Neural progenitor cell (in vitro differentiated cells): Measurements from ENCODE around the gene HGD. TPM values are rescaled to one million over a fixed set of nuclear protein-coding genes. Genes with fewer than 3 reads are reported as not detected.
A peak's percentile ranks its signal among the peaks of the same experiment; 100 is the strongest.
"Not testable (repeated sequence)": the region's sequence is repeated elsewhere in the genome, so short reads cannot be mapped to it uniquely, and the experiment has no call there.

Experiments used
- DNase-seq: peaks from one replicate; pipeline ENCODE4 v3.0.0-alpha.2; 2016; ENCODE audit warnings: low spot score
- H2AFZ ChIP-seq: fragments of 200-600 bp; sonication (generic); replicated peaks from 2 replicates; pipeline ENCODE4 v1.6.1; 2016; ENCODE audit warnings: antibody characterized with exemption
- H3F3A ChIP-seq: fragments of 200-600 bp; sonication (generic); 2 replicates; pipeline ENCODE4 v1.6.1; 2016; ENCODE audit warnings: antibody characterized with exemption, low read depth
- H3K27ac ChIP-seq: fragments of 200-600 bp; sonication (generic); 2 replicates; pipeline ENCODE4 v1.5.1; 2016; ENCODE audit warnings: mild to moderate bottlenecking
- H3K27me3 ChIP-seq: fragments of 200-600 bp; sonication (generic); 2 replicates; pipeline ENCODE4 v1.6.1; 2016; ENCODE audit warnings: mild to moderate bottlenecking, moderate library complexity
- H3K36me3 ChIP-seq: fragments of 200-600 bp; sonication (generic); 2 replicates; pipeline ENCODE4 v1.5.1; 2016
- H3K4me1 ChIP-seq: fragments of 200-600 bp; sonication (generic); 2 replicates; pipeline ENCODE4 v1.6.1; 2016; ENCODE audit warnings: mixed run types
- H3K4me2 ChIP-seq: fragments of 200-600 bp; sonication (generic); 2 replicates; pipeline ENCODE4 v1.6.1; 2016
- H3K4me3 ChIP-seq: fragments of 200-600 bp; sonication (generic); 2 replicates; pipeline ENCODE4 v1.5.1; 2016
- H3K79me2 ChIP-seq: fragments of 200-600 bp; sonication (generic); 2 replicates; pipeline ENCODE4 v1.6.1; 2016; ENCODE audit warnings: low read depth
- H3K9ac ChIP-seq: fragments of 200-600 bp; sonication (generic); 2 replicates; pipeline ENCODE4 v1.6.1; 2016
- H3K9me3 ChIP-seq: fragments of 200-600 bp; sonication (generic); 2 replicates; pipeline ENCODE4 v1.5.1; 2016; ENCODE audit warnings: low read depth
- H4K20me1 ChIP-seq: fragments of 200-600 bp; sonication (generic); 2 replicates; pipeline ENCODE4 v1.6.1; 2016; ENCODE audit warnings: low read depth
- H3K27ac Mint-ChIP-seq: 3 replicates; pipeline ENCODE4 v1.8.0; 2021; ENCODE audit warnings: mixed read lengths
- H3K27me3 Mint-ChIP-seq: 2 replicates; pipeline ENCODE4 v1.8.0; 2022; ENCODE audit warnings: low read depth, mild to moderate bottlenecking, inconsistent platforms, moderate library complexity, mixed read lengths; ENCODE audit not compliant: insufficient read depth
- H3K36me3 Mint-ChIP-seq: 3 replicates; pipeline ENCODE4 v1.8.0; 2021; ENCODE audit warnings: mixed read lengths
- H3K4me1 Mint-ChIP-seq: 3 replicates; pipeline ENCODE4 v1.8.0; 2021; ENCODE audit warnings: mixed read lengths
- H3K4me3 Mint-ChIP-seq: 3 replicates; pipeline ENCODE4 v1.8.0; 2021; ENCODE audit warnings: mild to moderate bottlenecking, moderate library complexity, mixed read lengths
- H3K9me3 Mint-ChIP-seq: 3 replicates; pipeline ENCODE4 v1.8.0; 2020; ENCODE audit warnings: mixed read lengths
- EZH2 ChIP-seq: fragments of 200-600 bp; sonication (generic); IDR thresholded peaks from 2 replicates; pipeline ENCODE4 v1.6.1; 2017; ENCODE audit warnings: antibody characterized with exemption, mild to moderate bottlenecking, moderate library complexity
- EZH2phosphoT487 ChIP-seq: fragments of 200-600 bp; sonication (generic); IDR thresholded peaks from 2 replicates; pipeline ENCODE4 v1.6.1; 2017; ENCODE audit warnings: antibody characterized with exemption
- total RNA-seq: library from RNA; depleted of rRNA; stranded (reverse); fragments of >200 nt; gene quantifications from 2 replicates; pipeline ENCODE4 v1.2.3, GENCODE V29; 2015; ENCODE audit warnings: low replicate concordance
- TF ChIP-seq, protein P1 (sequence below): fragments of 200-600 bp; sonication (generic); IDR thresholded peaks from 2 replicates; pipeline ENCODE4 v1.5.1; 2017; ENCODE audit warnings: antibody characterized with exemption, mild to moderate bottlenecking

HGD gene, protein sequence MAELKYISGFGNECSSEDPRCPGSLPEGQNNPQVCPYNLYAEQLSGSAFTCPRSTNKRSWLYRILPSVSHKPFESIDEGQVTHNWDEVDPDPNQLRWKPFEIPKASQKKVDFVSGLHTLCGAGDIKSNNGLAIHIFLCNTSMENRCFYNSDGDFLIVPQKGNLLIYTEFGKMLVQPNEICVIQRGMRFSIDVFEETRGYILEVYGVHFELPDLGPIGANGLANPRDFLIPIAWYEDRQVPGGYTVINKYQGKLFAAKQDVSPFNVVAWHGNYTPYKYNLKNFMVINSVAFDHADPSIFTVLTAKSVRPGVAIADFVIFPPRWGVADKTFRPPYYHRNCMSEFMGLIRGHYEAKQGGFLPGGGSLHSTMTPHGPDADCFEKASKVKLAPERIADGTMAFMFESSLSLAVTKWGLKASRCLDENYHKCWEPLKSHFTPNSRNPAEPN
- 0.28 TPM in 1 of 2 replicates, not detected in the other for total RNA-seq

DNA sequence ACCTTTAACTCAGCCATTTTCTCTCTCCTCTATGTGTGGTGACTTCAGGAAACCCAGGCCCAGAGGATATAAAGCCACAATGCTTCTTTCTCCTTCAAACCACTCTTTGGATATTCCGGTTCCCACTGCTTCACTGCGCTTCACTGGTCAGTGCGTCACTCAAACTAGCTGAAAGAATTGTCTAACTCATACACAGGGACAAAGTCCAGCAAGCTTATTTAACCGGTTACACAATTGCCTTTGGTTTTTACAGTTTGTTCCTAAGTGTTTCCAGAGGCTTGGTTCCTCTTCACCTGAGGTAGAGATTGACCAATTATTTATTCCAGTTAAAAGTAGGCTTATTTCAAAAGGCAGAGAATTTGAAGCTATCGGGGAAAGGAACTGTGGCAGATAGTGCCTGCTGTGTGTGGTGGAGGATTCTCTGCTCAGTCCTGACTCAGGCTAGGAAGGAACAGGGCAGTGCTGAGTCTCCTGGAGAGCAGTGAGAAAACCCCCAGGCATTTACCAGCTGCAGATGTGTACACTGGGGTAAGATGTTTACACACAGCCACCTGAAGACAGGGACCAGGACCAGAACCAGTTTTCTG is at the start of gene HGD:
Gene HGD, minus strand, starts transcription at position 145 of the 587 bp plus-strand sequence. Its CDS starts 128 bp downstream, at position 17.
- DNase-seq: no peak
- Histone ChIP-seq H3K9me3 (no peaks in the 10 kb centered on the region), H3K27me3 (no peaks in the 10 kb centered on the region), H3K27ac (no peak within 1 kb of the TSS), H2AFZ (peak within 1 kb of the TSS; percentile 26), H3K4me2 (no peak within 1 kb of the TSS), H3K36me3 (no peaks in the 10 kb centered on the region), H3K79me2 (no peaks in the 10 kb centered on the region), H3F3A (peaks cover 15% of the 10 kb centered on the region), H3K9ac (no peak within 1 kb of the TSS), H4K20me1 (no peaks in the 10 kb centered on the region), H3K4me1 (peaks cover 37% of the 10 kb centered on the region), H3K4me3 (no peak within 1 kb of the TSS)
- Mint-ChIP-seq H3K4me3 (no peak within 1 kb of the TSS), H3K27me3 (peaks cover 7% of the 10 kb centered on the region), H3K4me1 (peaks cover 50% of the 10 kb centered on the region), H3K27ac (peak within 1 kb of the TSS; percentile 90), H3K36me3 (no peaks in the 10 kb centered on the region), H3K9me3 (no peaks in the 10 kb centered on the region)
- TF ChIP-seq EZH2 (no peak), EZH2phosphoT487 (no peak)
- TF ChIP-seq, protein P1, sequence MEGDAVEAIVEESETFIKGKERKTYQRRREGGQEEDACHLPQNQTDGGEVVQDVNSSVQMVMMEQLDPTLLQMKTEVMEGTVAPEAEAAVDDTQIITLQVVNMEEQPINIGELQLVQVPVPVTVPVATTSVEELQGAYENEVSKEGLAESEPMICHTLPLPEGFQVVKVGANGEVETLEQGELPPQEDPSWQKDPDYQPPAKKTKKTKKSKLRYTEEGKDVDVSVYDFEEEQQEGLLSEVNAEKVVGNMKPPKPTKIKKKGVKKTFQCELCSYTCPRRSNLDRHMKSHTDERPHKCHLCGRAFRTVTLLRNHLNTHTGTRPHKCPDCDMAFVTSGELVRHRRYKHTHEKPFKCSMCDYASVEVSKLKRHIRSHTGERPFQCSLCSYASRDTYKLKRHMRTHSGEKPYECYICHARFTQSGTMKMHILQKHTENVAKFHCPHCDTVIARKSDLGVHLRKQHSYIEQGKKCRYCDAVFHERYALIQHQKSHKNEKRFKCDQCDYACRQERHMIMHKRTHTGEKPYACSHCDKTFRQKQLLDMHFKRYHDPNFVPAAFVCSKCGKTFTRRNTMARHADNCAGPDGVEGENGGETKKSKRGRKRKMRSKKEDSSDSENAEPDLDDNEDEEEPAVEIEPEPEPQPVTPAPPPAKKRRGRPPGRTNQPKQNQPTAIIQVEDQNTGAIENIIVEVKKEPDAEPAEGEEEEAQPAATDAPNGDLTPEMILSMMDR: no peak

DNA sequence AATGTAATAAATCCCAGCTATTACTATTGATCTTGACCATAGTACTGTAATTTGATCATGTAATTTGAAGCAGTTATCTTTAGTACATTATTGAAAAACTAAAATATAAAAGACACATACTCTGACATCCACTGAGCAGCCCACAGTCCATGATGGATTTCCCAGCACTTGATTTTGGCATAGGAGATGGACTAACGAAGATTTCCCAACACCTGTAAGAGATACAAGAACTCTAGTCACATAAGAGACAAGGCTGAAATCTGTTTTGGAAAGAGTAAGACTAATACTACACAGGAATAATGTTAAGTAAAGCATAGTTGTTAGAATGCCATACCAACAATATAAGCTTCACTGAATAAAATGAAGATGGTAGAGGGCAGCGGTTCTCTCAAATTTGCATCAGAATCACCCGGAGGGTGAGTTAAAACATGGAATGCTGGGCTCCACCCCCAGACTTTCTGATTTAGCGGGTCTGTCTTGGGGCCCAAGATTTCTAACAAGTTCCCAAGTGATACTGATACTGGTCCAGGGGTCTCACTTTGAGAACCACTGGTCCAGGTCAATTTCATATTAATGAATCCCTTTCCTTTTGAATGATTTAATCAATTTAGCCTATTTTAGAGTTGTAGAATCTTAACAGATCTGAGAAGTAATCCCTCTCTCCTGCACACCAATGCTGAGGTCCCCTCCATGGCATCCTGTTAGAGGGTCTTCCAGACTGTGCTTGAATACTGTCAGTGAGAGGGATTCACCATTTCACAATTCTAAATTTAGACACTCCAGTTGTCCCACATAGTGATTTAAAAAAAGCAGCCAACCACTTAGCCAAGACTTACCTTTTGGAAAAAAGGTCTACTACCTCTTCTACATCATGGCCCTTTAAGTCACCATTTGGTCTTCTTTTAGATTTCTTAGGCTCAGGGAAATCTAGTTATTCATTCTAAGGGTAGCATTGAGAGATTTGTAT is 48.8 kb upstream of the HGD start:
- Mint-ChIP-seq H3K4me3 (no peak overlapping the region), H3K9me3 (peaks cover 16% of the 10 kb centered on the region), H3K27ac (no peak overlapping the region), H3K36me3 (peaks cover 8% of the 10 kb centered on the region), H3K4me1 (no peaks in the 10 kb centered on the region), H3K27me3 (no peaks in the 10 kb centered on the region)
- no peak overlapping the region for H3K4me2 ChIP-seq
- no peaks in the 10 kb centered on the region for H3K4me1 ChIP-seq
- H3K36me3 ChIP-seq: no peaks in the 10 kb centered on the region
- DNase-seq: no peak
- H3F3A ChIP-seq: no peaks in the 10 kb centered on the region
- H3K27me3 ChIP-seq: no peaks in the 10 kb centered on the region
- no peaks in the 10 kb centered on the region for H3K9me3 ChIP-seq
- H4K20me1 ChIP-seq: no peaks in the 10 kb centered on the region
- TF ChIP-seq EZH2 (no peak), EZH2phosphoT487 (no peak)
- H3K79me2 ChIP-seq: no peaks in the 10 kb centered on the region
- H3K27ac ChIP-seq: no peak overlapping the region
- H2AFZ ChIP-seq: no peak overlapping the region
- no peak overlapping the region for H3K9ac ChIP-seq
- no peak overlapping the region for H3K4me3 ChIP-seq

DNA sequence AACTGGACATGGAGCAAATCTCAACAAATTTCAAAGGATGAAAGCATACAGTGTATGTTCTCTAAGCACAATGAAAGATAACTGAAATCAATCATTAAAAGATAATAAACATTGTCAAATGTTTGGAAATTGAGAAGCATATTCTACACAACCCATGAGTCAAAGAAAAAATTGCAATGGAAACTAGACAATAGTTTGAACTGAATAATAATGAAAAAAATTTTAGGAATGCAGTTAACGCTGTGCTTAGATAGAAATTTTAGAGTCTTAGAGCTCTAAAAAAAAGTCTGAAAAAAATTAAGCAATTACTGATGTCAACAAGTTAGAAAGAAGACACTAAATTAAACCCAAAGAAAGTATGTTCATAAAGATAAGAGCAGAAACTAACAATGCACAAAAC is 44.8 kb upstream of the HGD start:
- H3K9me3 Mint-ChIP-seq: peaks cover 3% of the 10 kb centered on the region
- H3K27ac Mint-ChIP-seq: no peak overlapping the region
- no peak for DNase-seq
- H3K27me3 Mint-ChIP-seq: no peaks in the 10 kb centered on the region
- H3K36me3 Mint-ChIP-seq: peaks cover 9% of the 10 kb centered on the region
- H3K4me1 ChIP-seq: no peaks in the 10 kb centered on the region
- H3K79me2 ChIP-seq: no peaks in the 10 kb centered on the region
- H4K20me1 ChIP-seq: no peaks in the 10 kb centered on the region
- H3K4me3 ChIP-seq: no peak overlapping the region
- H3K9me3 ChIP-seq: no peaks in the 10 kb centered on the region
- H3K9ac ChIP-seq: no peak overlapping the region
- no peaks in the 10 kb centered on the region for H3F3A ChIP-seq
- H3K4me1 Mint-ChIP-seq: no peaks in the 10 kb centered on the region
- no peak overlapping the region for H3K4me3 Mint-ChIP-seq
- H2AFZ ChIP-seq: no peak overlapping the region
- H3K4me2 ChIP-seq: no peak overlapping the region
- H3K36me3 ChIP-seq: no peaks in the 10 kb centered on the region
- H3K27ac ChIP-seq: no peak overlapping the region
- TF ChIP-seq EZH2phosphoT487: no peak
- TF ChIP-seq, protein P1: no peak
- no peak for TF ChIP-seq EZH2
- no peaks in the 10 kb centered on the region for H3K27me3 ChIP-seq

DNA sequence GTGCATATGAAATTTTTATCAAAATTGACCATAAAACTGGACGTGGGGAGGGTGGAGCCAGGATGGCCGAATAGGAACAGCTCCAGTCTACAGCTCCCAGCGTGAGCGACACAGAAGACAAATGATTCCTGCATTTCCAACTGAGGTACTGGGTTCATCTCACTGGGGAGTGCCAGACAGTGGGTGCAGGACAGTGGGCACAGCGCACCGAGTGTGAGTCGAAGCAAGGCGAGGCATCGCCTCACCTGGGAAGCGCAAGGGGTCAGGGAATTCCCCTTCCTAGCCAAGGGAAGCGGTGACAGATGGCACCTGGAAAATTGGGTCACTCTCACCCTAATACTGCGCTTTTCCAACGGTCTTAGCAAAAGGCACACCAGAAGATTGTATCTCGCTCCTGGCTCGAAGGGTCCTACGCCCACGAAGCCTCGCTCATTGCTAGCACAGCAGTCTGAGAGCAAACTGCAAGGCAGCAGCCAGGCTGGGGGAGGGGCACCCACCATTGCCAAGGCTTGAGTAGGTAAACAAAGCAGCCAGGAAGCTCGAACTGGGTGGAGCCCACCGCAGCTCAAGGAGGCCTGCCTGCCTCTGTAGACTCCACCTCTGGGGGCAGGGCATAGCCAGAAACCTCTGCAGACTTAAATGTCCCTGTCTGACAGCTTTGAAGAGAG is 37.3 kb upstream of the HGD start:
- H3K4me3 ChIP-seq: peak overlapping the region; percentile 48
- H3K27me3 ChIP-seq, H4K20me1 ChIP-seq, H3K9me3 Mint-ChIP-seq, H3K79me2 ChIP-seq, H3K9ac ChIP-seq, H3K4me1 Mint-ChIP-seq, H3F3A ChIP-seq, H3K36me3 Mint-ChIP-seq, H3K27ac ChIP-seq, H3K36me3 ChIP-seq, H3K9me3 ChIP-seq, H3K27me3 Mint-ChIP-seq, H3K4me1 ChIP-seq: not testable (repeated sequence)
- Mint-ChIP-seq H3K4me3 (peak overlapping the region; percentile 50), H3K27ac (peak overlapping the region; percentile 50)
- H3K4me2 ChIP-seq: peak overlapping the region; percentile 74
- DNase-seq: peak; percentile 34
- peak overlapping the region; percentile 56 for H2AFZ ChIP-seq
